ENCODE results near the gene XIRP1. TPM values are rescaled to one million over a fixed set of nuclear protein-coding genes. Genes with fewer than 3 reads are reported as not detected.

Gene XIRP1
- total and polyA plus RNA-seq, 2 donors (not counting 1 experiment from before 2014, with no cell fraction given): not detected

GRCh38 chr3:39140341-39140971 is 51.9 kb downstream of the XIRP1 start:
- no peak overlapping the region for H3K4me2 ChIP-seq (replicated peaks; ENCODE audit: low read depth, low read length, poor library complexity, severe bottlenecking)
- H3K27ac Mint-ChIP-seq: peak overlapping the region; percentile 86
- no peak overlapping the region for H3K9ac ChIP-seq (ENCODE audit: low read length)

More at GRCh38 chr3:39140341-39140971, 51.9 kb downstream of the XIRP1 start:
- peaks cover 36% of the 10 kb centered on the region for H3K4me1 Mint-ChIP-seq
- 100% methylated on average over 2 of the region's 2 CpGs for WGBS (ENCODE audit: insufficient coverage)
- Histone ChIP-seq H3K27me3 (replicated peaks in 1 of 4; ENCODE audit: control extremely low read depth in 1 of 4, control insufficient read depth in 3 of 4, insufficient read depth in 4 of 4, low read length in 3 of 4) (no peaks in the 10 kb centered on the region), H2AFZ (ENCODE audit: insufficient read depth, low read depth, low read length, poor library complexity, severe bottlenecking) (no peak overlapping the region), H3K4me3 (ENCODE audit: control extremely low read depth in 1 of 5, extremely low read depth in 1 of 5, insufficient read depth in 1 of 5, low read depth in 2 of 5, low read length in 4 of 5) (no peak overlapping the region), H3K36me3 (replicated peaks in 1 of 2; ENCODE audit: control extremely low read depth in 1 of 2, control insufficient read depth in 1 of 2, extremely low read depth in 1 of 2, insufficient read depth in 2 of 2, low read length in 1 of 2) (peaks cover 2 to 66% of the 10 kb centered on the region in 2 experiments), H3K9me3 (ENCODE audit: control extremely low read depth in 1 of 3, control insufficient read depth in 2 of 3, insufficient read depth in 1 of 3, low read length in 2 of 3) (no peaks in the 10 kb centered on the region), H3K79me2 (ENCODE audit: control insufficient read depth, insufficient read depth, low read length) (peaks cover 36% of the 10 kb centered on the region), H3K4me1 (ENCODE audit: control insufficient read depth in 2 of 2, insufficient read depth in 2 of 2, low read length in 2 of 2) (peaks cover 22 to 27% of the 10 kb centered on the region in 2 donors), H4K20me1 (ENCODE audit: control insufficient read depth, insufficient read depth, low read length, poor library complexity, severe bottlenecking) (peaks cover 51% of the 10 kb centered on the region), H3K27ac (ENCODE audit: low read length in 2 of 2) (peak overlapping the region; percentile 52 to 62)
- peak overlapping the region; percentile 5 for H3K4me3 Mint-ChIP-seq
- ATAC-seq (ENCODE audit: low read depth): no peak
- no peak for DNase-seq
- CTCF ChIA-PET: interaction anchor here (1.2 to 2.3 kb wide), 3 partner anchors 10 to 147 kb away, joined by 4 to 13 read pairs (median 4); no protein-coding TSS in a partner anchor
- H3K27me3 Mint-ChIP-seq: no peaks in the 10 kb centered on the region
- TF ChIP-seq CTCF (IDR thresholded peaks at IDR 0.05): no peak
- intact Hi-C loops (cut with micrococcal nuclease): no loop called here
- POLR2A ChIA-PET: no interaction called here
- no peaks in the 10 kb centered on the region for H3K9me3 Mint-ChIP-seq (ENCODE audit: insufficient read depth)
